Mesenchymal stem cell (in vitro differentiated cells and primary cell): Measurements from ENCODE around the gene NUDT3.

Experiments
- DNase-seq: peaks from one replicate; pipeline ENCODE4 v3.0.0-alpha.2; 2013
- H2AFZ ChIP-seq: one replicate; pipeline ENCODE4 v1.6.1; 2013; ENCODE audit warnings: low read depth, mild to moderate bottlenecking, control low read depth, inconsistent platforms, low read length, moderate library complexity
- H2AK5ac ChIP-seq: 2 replicates; pipeline ENCODE4 v1.6.1; 2013; ENCODE audit warnings: low read length, moderate library complexity, mild to moderate bottlenecking, inconsistent platforms; ENCODE audit not compliant: severe bottlenecking
- H2BK120ac ChIP-seq: one replicate; pipeline ENCODE4 v1.6.1; 2013; ENCODE audit warnings: low read depth, mild to moderate bottlenecking, inconsistent platforms, low read length, moderate library complexity
- H2BK12ac ChIP-seq, 2 experiments: one replicate each; pipeline ENCODE4 v1.6.1; 2013; ENCODE audit warnings: inconsistent platforms in 2 of 2, low read length in 2 of 2, mild to moderate bottlenecking in 2 of 2, moderate library complexity in 2 of 2, control low read depth in 1 of 2
- H2BK15ac ChIP-seq: one replicate; pipeline ENCODE4 v1.6.1; 2013; ENCODE audit warnings: mild to moderate bottlenecking, low read depth, inconsistent platforms; ENCODE audit not compliant: poor library complexity, severe bottlenecking
- H2BK5ac ChIP-seq: 2 replicates; pipeline ENCODE4 v1.6.1; 2013; ENCODE audit warnings: low read depth, mild to moderate bottlenecking, low read length, control low read depth, inconsistent platforms; ENCODE audit not compliant: poor library complexity, severe bottlenecking
- H3K14ac ChIP-seq, 2 experiments: one replicate each; pipeline ENCODE4 v1.6.1; 2013; ENCODE audit warnings: inconsistent platforms in 2 of 2, low read length in 2 of 2, control low read depth in 1 of 2, mild to moderate bottlenecking in 1 of 2, moderate library complexity in 1 of 2
- H3K18ac ChIP-seq, 2 experiments: one replicate each; pipeline ENCODE4 v1.6.1; 2013; ENCODE audit warnings: inconsistent platforms in 2 of 2, low read length in 2 of 2, control low read depth in 1 of 2, low read depth in 1 of 2, mild to moderate bottlenecking in 1 of 2
- H3K23ac ChIP-seq, 2 experiments: one replicate each; pipeline ENCODE4 v1.6.1; 2013; ENCODE audit warnings: inconsistent platforms in 2 of 2, low read length in 2 of 2, mild to moderate bottlenecking in 2 of 2, moderate library complexity in 2 of 2, control low read depth in 1 of 2
- H3K27ac ChIP-seq: 2 replicates; pipeline ENCODE4 v1.5.1; 2013; ENCODE audit warnings: mild to moderate bottlenecking, moderate library complexity, low read length, control low read depth, inconsistent platforms; ENCODE audit not compliant: poor library complexity, severe bottlenecking
- H3K27me3 ChIP-seq, 2 experiments: 2 replicates each; pipeline versions ENCODE4 v1.6.1 to v1.7.0; 2013; ENCODE audit warnings: low read length in 2 of 2, mild to moderate bottlenecking in 2 of 2, moderate library complexity in 2 of 2, control low read depth in 1 of 2, inconsistent platforms in 1 of 2; ENCODE audit not compliant: control insufficient read depth in 1 of 2, insufficient read depth in 1 of 2
- H3K36me3 ChIP-seq, 2 experiments: 2 replicates each; pipeline versions ENCODE4 v1.6.1 to v1.7.0; 2013; ENCODE audit warnings: low read length in 2 of 2, control low read depth in 1 of 2, inconsistent platforms in 1 of 2, low read depth in 1 of 2, mild to moderate bottlenecking in 1 of 2; ENCODE audit not compliant: insufficient read depth in 2 of 2, control insufficient read depth in 1 of 2
- H3K4ac ChIP-seq, 2 experiments: one replicate each; pipeline ENCODE4 v1.6.1; 2013; ENCODE audit warnings: inconsistent platforms in 2 of 2, low read length in 2 of 2, mild to moderate bottlenecking in 2 of 2, moderate library complexity in 2 of 2, control low read depth in 1 of 2, low read depth in 1 of 2
- H3K4me1 ChIP-seq: 2 replicates; pipeline ENCODE4 v1.6.1; 2013; ENCODE audit warnings: low read depth, low read length, control low read depth; ENCODE audit not compliant: control insufficient read depth, insufficient read depth
- H3K4me2 ChIP-seq: 2 replicates; pipeline ENCODE4 v1.6.1; 2013; ENCODE audit warnings: low read length, mild to moderate bottlenecking, inconsistent platforms; ENCODE audit not compliant: poor library complexity, severe bottlenecking
- H3K4me3 ChIP-seq, 2 experiments: 2 replicates each; pipeline versions ENCODE4 v1.5.1 to v1.7.0; 2013; ENCODE audit warnings: low read length in 2 of 2, mild to moderate bottlenecking in 2 of 2, control low read depth in 1 of 2, low read depth in 1 of 2; ENCODE audit not compliant: insufficient read depth in 1 of 2
- H3K79me1 ChIP-seq: replicated peaks from 2 replicates; pipeline ENCODE4 v1.6.1; 2013; ENCODE audit warnings: mild to moderate bottlenecking, control low read depth, low read length, inconsistent platforms; ENCODE audit not compliant: poor library complexity, severe bottlenecking
- H3K9ac ChIP-seq: 2 replicates; pipeline ENCODE4 v1.7.0; 2013; ENCODE audit warnings: mild to moderate bottlenecking, low read length, moderate library complexity
- H3K9me3 ChIP-seq: 2 replicates; pipeline ENCODE4 v1.7.0; 2013; ENCODE audit warnings: mild to moderate bottlenecking, low read length; ENCODE audit not compliant: control insufficient read depth
- H4K8ac ChIP-seq: one replicate; pipeline ENCODE4 v1.6.1; 2013; ENCODE audit warnings: inconsistent platforms, mild to moderate bottlenecking, low read length, moderate library complexity
- H4K91ac ChIP-seq: one replicate; pipeline ENCODE4 v1.6.1; 2013; ENCODE audit warnings: mild to moderate bottlenecking, low read length, inconsistent platforms
- WGBS: methylation state at CpG from one replicate; pipeline ENCODE4 v1.1.7; 2013; ENCODE audit warnings: mixed read lengths; 5-methylcytosine and 5-hydroxymethylcytosine counted together

Gene NUDT3

GRCh38 chr6:34383656-34384320 is 8.7 kb downstream of the NUDT3 start:
- Histone ChIP-seq H2BK120ac (no peak overlapping the region), H3K18ac (peak overlapping the region in 1 of 2 experiments; percentile 52), H3K14ac (no peak overlapping the region), H4K8ac (no peak overlapping the region), H3K27me3 (no peaks in the 10 kb centered on the region), H2AK5ac (peak overlapping the region; percentile 1), H3K27ac (peak overlapping the region; percentile 15), H2BK12ac (peak overlapping the region in 1 of 2 experiments; percentile 90), H2BK15ac (no peak overlapping the region), H3K23ac (no peak overlapping the region), H3K9me3 (no peaks in the 10 kb centered on the region), H3K79me1 (peaks cover 6% of the 10 kb centered on the region), H4K91ac (no peak overlapping the region), H3K9ac (peak overlapping the region; percentile 76), H2BK5ac (no peak overlapping the region), H3K4ac (peak overlapping the region in 1 of 2 experiments; percentile 5), H3K36me3 (no peaks in the 10 kb centered on the region), H3K4me2 (no peak overlapping the region), H2AFZ (no peak overlapping the region), H3K4me1 (peaks cover 12% of the 10 kb centered on the region), H3K4me3 (peak overlapping the region in 1 of 2 experiments; percentile 41)
- peak; percentile 75 for DNase-seq
- 97% methylated on average over 5 of the region's 6 CpGs for WGBS

- H3K36me3 ChIP-seq = no peaks in the 10 kb centered on the region
- H3K79me1 ChIP-seq = peaks cover 11% of the 10 kb centered on the region
- WGBS = no CpG with 5 or more reads among the region's 3 CpGs
- H2BK5ac ChIP-seq = no peak overlapping the region
- peak overlapping the region in 1 of 2 experiments; percentile 41 for H3K4me3 ChIP-seq
- H3K4me2 ChIP-seq = no peak overlapping the region
- no peak overlapping the region for H2AFZ ChIP-seq
- DNase-seq = peak; percentile 82
- H3K9me3 ChIP-seq = no peaks in the 10 kb centered on the region
- no peak overlapping the region for H4K8ac ChIP-seq
- H3K23ac ChIP-seq = no peak overlapping the region
- peak overlapping the region; percentile 15 for H3K27ac ChIP-seq
- H3K4ac ChIP-seq = no peak overlapping the region
- no peak overlapping the region for H2BK12ac ChIP-seq
- no peak overlapping the region for H4K91ac ChIP-seq
- H2BK120ac ChIP-seq = no peak overlapping the region
- no peak overlapping the region for H3K14ac ChIP-seq
- peaks cover 14% of the 10 kb centered on the region for H3K4me1 ChIP-seq
- H3K9ac ChIP-seq = peak overlapping the region; percentile 76
- no peak overlapping the region for H2AK5ac ChIP-seq
- no peaks in the 10 kb centered on the region for H3K27me3 ChIP-seq
- H2BK15ac ChIP-seq = no peak overlapping the region
- H3K18ac ChIP-seq = no peak overlapping the region
Observed at GRCh38 chr6:34383161-34383631, 9.3 kb downstream of the NUDT3 start.

GRCh38 chr6:34381081-34381480 is 11.4 kb downstream of the NUDT3 start:
- no peaks in the 10 kb centered on the region for H3K36me3 ChIP-seq
- H3K18ac ChIP-seq = no peak overlapping the region
- H2BK120ac ChIP-seq = no peak overlapping the region
- no peak overlapping the region for H3K23ac ChIP-seq
- no peak overlapping the region for H2BK5ac ChIP-seq
- no peak overlapping the region for H3K4me2 ChIP-seq
- no peak overlapping the region for H4K91ac ChIP-seq
- no peak overlapping the region for H3K27ac ChIP-seq
- H3K9ac ChIP-seq = peak overlapping the region; percentile 49
- H3K4me3 ChIP-seq = no peak overlapping the region
- H2AFZ ChIP-seq = no peak overlapping the region
- WGBS = 95% methylated on average over 5 of the region's 5 CpGs
- H3K4ac ChIP-seq = no peak overlapping the region
- no peak for DNase-seq
- peaks cover 18% of the 10 kb centered on the region for H3K79me1 ChIP-seq
- no peaks in the 10 kb centered on the region for H3K27me3 ChIP-seq
- H3K4me1 ChIP-seq = peaks cover 10% of the 10 kb centered on the region
- no peak overlapping the region for H2BK15ac ChIP-seq
- no peak overlapping the region for H3K14ac ChIP-seq
- no peaks in the 10 kb centered on the region for H3K9me3 ChIP-seq
- no peak overlapping the region for H4K8ac ChIP-seq
- no peak overlapping the region for H2BK12ac ChIP-seq
- H2AK5ac ChIP-seq = no peak overlapping the region

GRCh38 chr6:34378470-34378869 is 14.0 kb downstream of the NUDT3 start:
- H3K18ac ChIP-seq = no peak overlapping the region
- no peaks in the 10 kb centered on the region for H3K27me3 ChIP-seq
- no peak for DNase-seq
- no peaks in the 10 kb centered on the region for H3K36me3 ChIP-seq
- H3K4me1 ChIP-seq = peaks cover 7% of the 10 kb centered on the region
- peaks cover 14% of the 10 kb centered on the region for H3K79me1 ChIP-seq
- no peak overlapping the region for H2BK5ac ChIP-seq
- no peak overlapping the region for H2AK5ac ChIP-seq
- H3K27ac ChIP-seq = no peak overlapping the region
- no peak overlapping the region for H4K91ac ChIP-seq
- H3K4me2 ChIP-seq = no peak overlapping the region
- no peaks in the 10 kb centered on the region for H3K9me3 ChIP-seq
- no peak overlapping the region for H2BK12ac ChIP-seq
- H3K23ac ChIP-seq = no peak overlapping the region
- no peak overlapping the region for H3K4ac ChIP-seq
- H2BK15ac ChIP-seq = no peak overlapping the region
- no peak overlapping the region for H3K14ac ChIP-seq
- no peak overlapping the region for H3K9ac ChIP-seq
- H2BK120ac ChIP-seq = no peak overlapping the region
- no peak overlapping the region for H4K8ac ChIP-seq
- 100% methylated on average over 2 of the region's 2 CpGs for WGBS
- no peak overlapping the region for H3K4me3 ChIP-seq
- H2AFZ ChIP-seq = no peak overlapping the region
